ENCODE data around the gene METTL25B. TPM values are rescaled to one million over a fixed set of nuclear protein-coding genes. Genes with fewer than 3 reads are reported as not detected.

Gene METTL25B
- total RNA-seq, 1 experiment from 2014 or later = 52.7 TPM

GRCh38 chr1:156727492-156727891 lies 777 bp upstream of the METTL25B start:
- Mint-ChIP-seq H3K9me3 (ENCODE audit: low read depth, unreplicated experiment) (no peaks in the 10 kb centered on the region), H3K4me1 (ENCODE audit: low read depth, unreplicated experiment) (peaks cover 28% of the 10 kb centered on the region), H3K4me3 (ENCODE audit: low read depth, unreplicated experiment) (no peak overlapping the region), H3K27ac (ENCODE audit: unreplicated experiment) (no peak overlapping the region), H3K27me3 (ENCODE audit: unreplicated experiment) (no peaks in the 10 kb centered on the region), H3K36me3 (ENCODE audit: insufficient read depth, unreplicated experiment) (no peaks in the 10 kb centered on the region)
- TF ChIP-seq CTCF (IDR thresholded peaks at IDR 0.05; ENCODE audit: unreplicated experiment) = no peak
- intact Hi-C loops (cut with micrococcal nuclease; ENCODE audit: unreplicated experiment) = loop anchor here (2.0 to 5.0 kb wide), 3 partner anchors 40 to 133 kb away; partner anchors contain the start of genes NTRK1 and PRCC
- no TSS peak for BruUV-seq (replicated peaks)
- CTCF ChIA-PET = interaction anchor here (0.6 to 5.1 kb wide), 10 partner anchors 14 to 200 kb away, joined by 3 to 199 read pairs (median 7); partner anchors contain the start of genes INSRR, MRPL24, NTRK1 and PRCC
- no peak for DNase-seq

GRCh38 chr1:156728599-156729462 lies 562 bp downstream of the METTL25B start, which contains the start of gene ISG20L2:
Gene ISG20L2, minus strand, starts transcription at chr1:156728766. Its CDS starts 1,114 bp downstream, at chr1:156727652.
- peaks cover 21% of the 10 kb centered on the region for H3K4me1 Mint-ChIP-seq (ENCODE audit: low read depth, unreplicated experiment)
- H3K9me3 Mint-ChIP-seq (ENCODE audit: low read depth, unreplicated experiment) = no peaks in the 10 kb centered on the region
- BruUV-seq (replicated peaks) = no TSS peak
- CTCF ChIA-PET = interaction anchor here (0.6 to 5.1 kb wide), 18 partner anchors 10 to 954 kb away, joined by 3 to 199 read pairs (median 5); partner anchors contain the start of genes HDGF, INSRR, MRPL24 and NTRK1
- no peaks in the 10 kb centered on the region for H3K27me3 Mint-ChIP-seq (ENCODE audit: unreplicated experiment)
- peaks cover 13% of the 10 kb centered on the region for H3K36me3 Mint-ChIP-seq (ENCODE audit: insufficient read depth, unreplicated experiment)
- H3K4me3 Mint-ChIP-seq (ENCODE audit: low read depth, unreplicated experiment) = no peak within 1 kb of the TSS
- no peak for TF ChIP-seq CTCF (IDR thresholded peaks at IDR 0.05; ENCODE audit: unreplicated experiment)
- H3K27ac Mint-ChIP-seq (ENCODE audit: unreplicated experiment) = no peak within 1 kb of the TSS
- intact Hi-C loops (cut with micrococcal nuclease; ENCODE audit: unreplicated experiment) = loop anchor here (2.0 to 5.0 kb wide), 2 partner anchors 20 to 38 kb away; partner anchors contain the start of gene PRCC
- peak; percentile 97 for DNase-seq

GRCh38 chr1:156733989-156734584 lies 5.8 kb downstream of the METTL25B start:
- CTCF ChIA-PET = interaction anchor here (0.6 to 0.8 kb wide), 3 partner anchors 8 to 558 kb away, joined by 4 to 8 read pairs (median 5); no protein-coding TSS in a partner anchor
- no peak overlapping the region for H3K4me3 Mint-ChIP-seq (ENCODE audit: low read depth, unreplicated experiment)
- no peak for DNase-seq
- TF ChIP-seq CTCF (IDR thresholded peaks at IDR 0.05; ENCODE audit: unreplicated experiment) = no peak
- no peak overlapping the region for H3K27ac Mint-ChIP-seq (ENCODE audit: unreplicated experiment)
- intact Hi-C loops (cut with micrococcal nuclease; ENCODE audit: unreplicated experiment) = no loop called here
- no peaks in the 10 kb centered on the region for H3K9me3 Mint-ChIP-seq (ENCODE audit: low read depth, unreplicated experiment)
- peaks cover 52% of the 10 kb centered on the region for H3K36me3 Mint-ChIP-seq (ENCODE audit: insufficient read depth, unreplicated experiment)
- H3K27me3 Mint-ChIP-seq (ENCODE audit: unreplicated experiment) = no peaks in the 10 kb centered on the region
- H3K4me1 Mint-ChIP-seq (ENCODE audit: low read depth, unreplicated experiment) = peaks cover 18% of the 10 kb centered on the region
- BruUV-seq (replicated peaks) = no TSS peak

GRCh38 chr1:156738407-156738806 lies 10.1 kb downstream of the METTL25B start:
- no peaks in the 10 kb centered on the region for H3K9me3 Mint-ChIP-seq (ENCODE audit: low read depth, unreplicated experiment)
- peak overlapping the region; percentile 43 for H3K27ac Mint-ChIP-seq (ENCODE audit: unreplicated experiment)
- H3K4me3 Mint-ChIP-seq (ENCODE audit: low read depth, unreplicated experiment) = no peak overlapping the region
- BruUV-seq (replicated peaks) = no TSS peak
- CTCF ChIA-PET = interaction anchor here (0.9 kb wide), 1 partner anchor 35 kb away, joined by 3 read pairs; no protein-coding TSS in a partner anchor
- TF ChIP-seq CTCF (IDR thresholded peaks at IDR 0.05; ENCODE audit: unreplicated experiment) = no peak
- intact Hi-C loops (cut with micrococcal nuclease; ENCODE audit: unreplicated experiment) = no loop called here
- peaks cover 27% of the 10 kb centered on the region for H3K4me1 Mint-ChIP-seq (ENCODE audit: low read depth, unreplicated experiment)
- DNase-seq = no peak
- no peaks in the 10 kb centered on the region for H3K27me3 Mint-ChIP-seq (ENCODE audit: unreplicated experiment)
- peaks cover 78% of the 10 kb centered on the region for H3K36me3 Mint-ChIP-seq (ENCODE audit: insufficient read depth, unreplicated experiment)

Measured in Calu3 (cell line).